SK-N-SH (cell line): ENCODE measurements around the gene ACACA.

ENCODE experiments used
- CHD2 ChIP-seq: fragments of 150-350 bp; IDR thresholded peaks from 2 replicates; pipeline ENCODE4 v1.6.1; 2018; ENCODE audit warnings: low read length; ENCODE audit not compliant: partially characterized antibody
- JUND ChIP-seq: IDR thresholded peaks from 2 replicates; pipeline ENCODE4 v1.4.0; 2012
- MXI1 ChIP-seq: IDR thresholded peaks from 2 replicates; pipeline ENCODE4 v1.6.1; 2012; ENCODE audit warnings: mild to moderate bottlenecking, low read depth, low read length, improper control_type of control experiment
- POLR2AphosphoS5 ChIP-seq: IDR thresholded peaks from 2 replicates; pipeline ENCODE4 v1.6.1; 2012; ENCODE audit warnings: low read depth, low read length
- RAD21 ChIP-seq: IDR thresholded peaks from 2 replicates; pipeline ENCODE4 v1.6.1; 2012; ENCODE audit warnings: mild to moderate bottlenecking, low read length
- SMC3 ChIP-seq: IDR thresholded peaks from 2 replicates; pipeline ENCODE4 v1.6.1; 2012; ENCODE audit warnings: low read depth, low read length, improper control_type of control experiment
- TF ChIP-seq, protein P1 (sequence below): fragments of 200-600 bp; sonication (generic); IDR thresholded peaks from 2 replicates; pipeline ENCODE4 v1.6.1; 2017; ENCODE audit warnings: antibody characterized with exemption, mild to moderate bottlenecking, moderate library complexity
- TF ChIP-seq, protein P2 (sequence below): IDR thresholded peaks from 2 replicates; pipeline ENCODE4 v1.6.1; 2012; ENCODE audit warnings: mild to moderate bottlenecking, low read depth, low read length, moderate library complexity
- TF ChIP-seq, protein P3 (sequence below): IDR thresholded peaks from 2 replicates; pipeline ENCODE4 v1.4.0; 2012; ENCODE audit warnings: low read depth, borderline replicate concordance
- TF ChIP-seq, protein P4 (sequence below): fragments of 150-350 bp; IDR thresholded peaks from 2 replicates; pipeline ENCODE4 v1.6.1; 2017; ENCODE audit warnings: antibody characterized with exemption, low read length, low read depth, borderline replicate concordance

DNA sequence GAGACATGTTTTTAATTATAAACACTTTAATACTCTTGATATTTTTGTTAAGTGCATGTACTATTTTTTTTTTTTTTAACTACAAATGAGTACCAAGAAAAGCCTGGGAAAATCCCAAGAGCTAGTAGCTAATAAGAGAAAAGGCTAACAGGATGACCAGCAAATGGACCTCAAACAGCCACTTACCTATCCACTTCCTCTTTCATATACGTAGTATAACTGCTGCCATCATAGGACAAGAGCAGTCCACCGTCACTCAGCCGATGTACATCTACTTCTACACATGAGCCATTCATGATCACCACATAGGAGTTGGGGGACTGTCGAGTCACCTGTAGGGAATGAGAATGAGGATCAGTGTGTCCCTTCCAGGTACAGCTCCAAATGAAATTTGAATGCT, 158.8 kb downstream of the ACACA start:
- TF ChIP-seq, protein P1, sequence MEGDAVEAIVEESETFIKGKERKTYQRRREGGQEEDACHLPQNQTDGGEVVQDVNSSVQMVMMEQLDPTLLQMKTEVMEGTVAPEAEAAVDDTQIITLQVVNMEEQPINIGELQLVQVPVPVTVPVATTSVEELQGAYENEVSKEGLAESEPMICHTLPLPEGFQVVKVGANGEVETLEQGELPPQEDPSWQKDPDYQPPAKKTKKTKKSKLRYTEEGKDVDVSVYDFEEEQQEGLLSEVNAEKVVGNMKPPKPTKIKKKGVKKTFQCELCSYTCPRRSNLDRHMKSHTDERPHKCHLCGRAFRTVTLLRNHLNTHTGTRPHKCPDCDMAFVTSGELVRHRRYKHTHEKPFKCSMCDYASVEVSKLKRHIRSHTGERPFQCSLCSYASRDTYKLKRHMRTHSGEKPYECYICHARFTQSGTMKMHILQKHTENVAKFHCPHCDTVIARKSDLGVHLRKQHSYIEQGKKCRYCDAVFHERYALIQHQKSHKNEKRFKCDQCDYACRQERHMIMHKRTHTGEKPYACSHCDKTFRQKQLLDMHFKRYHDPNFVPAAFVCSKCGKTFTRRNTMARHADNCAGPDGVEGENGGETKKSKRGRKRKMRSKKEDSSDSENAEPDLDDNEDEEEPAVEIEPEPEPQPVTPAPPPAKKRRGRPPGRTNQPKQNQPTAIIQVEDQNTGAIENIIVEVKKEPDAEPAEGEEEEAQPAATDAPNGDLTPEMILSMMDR: no peak
- TF ChIP-seq POLR2AphosphoS5 (no peak), RAD21 (no peak), JUND (no peak), MXI1 (no peak), SMC3 (no peak), CHD2 (no peak)
- TF ChIP-seq, protein P2, sequence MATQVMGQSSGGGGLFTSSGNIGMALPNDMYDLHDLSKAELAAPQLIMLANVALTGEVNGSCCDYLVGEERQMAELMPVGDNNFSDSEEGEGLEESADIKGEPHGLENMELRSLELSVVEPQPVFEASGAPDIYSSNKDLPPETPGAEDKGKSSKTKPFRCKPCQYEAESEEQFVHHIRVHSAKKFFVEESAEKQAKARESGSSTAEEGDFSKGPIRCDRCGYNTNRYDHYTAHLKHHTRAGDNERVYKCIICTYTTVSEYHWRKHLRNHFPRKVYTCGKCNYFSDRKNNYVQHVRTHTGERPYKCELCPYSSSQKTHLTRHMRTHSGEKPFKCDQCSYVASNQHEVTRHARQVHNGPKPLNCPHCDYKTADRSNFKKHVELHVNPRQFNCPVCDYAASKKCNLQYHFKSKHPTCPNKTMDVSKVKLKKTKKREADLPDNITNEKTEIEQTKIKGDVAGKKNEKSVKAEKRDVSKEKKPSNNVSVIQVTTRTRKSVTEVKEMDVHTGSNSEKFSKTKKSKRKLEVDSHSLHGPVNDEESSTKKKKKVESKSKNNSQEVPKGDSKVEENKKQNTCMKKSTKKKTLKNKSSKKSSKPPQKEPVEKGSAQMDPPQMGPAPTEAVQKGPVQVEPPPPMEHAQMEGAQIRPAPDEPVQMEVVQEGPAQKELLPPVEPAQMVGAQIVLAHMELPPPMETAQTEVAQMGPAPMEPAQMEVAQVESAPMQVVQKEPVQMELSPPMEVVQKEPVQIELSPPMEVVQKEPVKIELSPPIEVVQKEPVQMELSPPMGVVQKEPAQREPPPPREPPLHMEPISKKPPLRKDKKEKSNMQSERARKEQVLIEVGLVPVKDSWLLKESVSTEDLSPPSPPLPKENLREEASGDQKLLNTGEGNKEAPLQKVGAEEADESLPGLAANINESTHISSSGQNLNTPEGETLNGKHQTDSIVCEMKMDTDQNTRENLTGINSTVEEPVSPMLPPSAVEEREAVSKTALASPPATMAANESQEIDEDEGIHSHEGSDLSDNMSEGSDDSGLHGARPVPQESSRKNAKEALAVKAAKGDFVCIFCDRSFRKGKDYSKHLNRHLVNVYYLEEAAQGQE: no peak
- TF ChIP-seq, protein P3, sequence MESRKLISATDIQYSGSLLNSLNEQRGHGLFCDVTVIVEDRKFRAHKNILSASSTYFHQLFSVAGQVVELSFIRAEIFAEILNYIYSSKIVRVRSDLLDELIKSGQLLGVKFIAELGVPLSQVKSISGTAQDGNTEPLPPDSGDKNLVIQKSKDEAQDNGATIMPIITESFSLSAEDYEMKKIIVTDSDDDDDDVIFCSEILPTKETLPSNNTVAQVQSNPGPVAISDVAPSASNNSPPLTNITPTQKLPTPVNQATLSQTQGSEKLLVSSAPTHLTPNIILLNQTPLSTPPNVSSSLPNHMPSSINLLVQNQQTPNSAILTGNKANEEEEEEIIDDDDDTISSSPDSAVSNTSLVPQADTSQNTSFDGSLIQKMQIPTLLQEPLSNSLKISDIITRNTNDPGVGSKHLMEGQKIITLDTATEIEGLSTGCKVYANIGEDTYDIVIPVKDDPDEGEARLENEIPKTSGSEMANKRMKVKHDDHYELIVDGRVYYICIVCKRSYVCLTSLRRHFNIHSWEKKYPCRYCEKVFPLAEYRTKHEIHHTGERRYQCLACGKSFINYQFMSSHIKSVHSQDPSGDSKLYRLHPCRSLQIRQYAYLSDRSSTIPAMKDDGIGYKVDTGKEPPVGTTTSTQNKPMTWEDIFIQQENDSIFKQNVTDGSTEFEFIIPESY: no peak
- TF ChIP-seq, protein P4, sequence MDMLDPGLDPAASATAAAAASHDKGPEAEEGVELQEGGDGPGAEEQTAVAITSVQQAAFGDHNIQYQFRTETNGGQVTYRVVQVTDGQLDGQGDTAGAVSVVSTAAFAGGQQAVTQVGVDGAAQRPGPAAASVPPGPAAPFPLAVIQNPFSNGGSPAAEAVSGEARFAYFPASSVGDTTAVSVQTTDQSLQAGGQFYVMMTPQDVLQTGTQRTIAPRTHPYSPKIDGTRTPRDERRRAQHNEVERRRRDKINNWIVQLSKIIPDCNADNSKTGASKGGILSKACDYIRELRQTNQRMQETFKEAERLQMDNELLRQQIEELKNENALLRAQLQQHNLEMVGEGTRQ: no peak
